DND-41 (cell line): ENCODE data around the gene ANKRD29.

Experiments used
- ATAC-seq: fragments of 200-7000 bp; cut with Tn5 transposase; 3 replicates; pipeline ENCODE4 v1.9.1; 2021; ENCODE audit warnings: low read depth; ENCODE audit not compliant: insufficient read depth
- DNase-seq: peaks from one replicate; pipeline ENCODE4 v3.0.0-alpha.2; 2020
- H2AFZ ChIP-seq: 2 replicates; pipeline ENCODE4 v1.6.0; 2012; ENCODE audit warnings: low read depth, low read length
- H3K27ac ChIP-seq: 2 replicates; pipeline ENCODE4 v1.5.1; 2012; ENCODE audit warnings: low read length, inconsistent platforms
- H3K27me3 ChIP-seq: fragments of 200-600 bp; sonication (generic); 2 replicates; pipeline ENCODE4 v1.6.0; 2012; ENCODE audit warnings: low read length, mild to moderate bottlenecking, inconsistent platforms; ENCODE audit not compliant: insufficient read depth, poor library complexity
- H3K36me3 ChIP-seq: 2 replicates; pipeline ENCODE4 v1.5.1; 2012; ENCODE audit warnings: low read length, inconsistent platforms; ENCODE audit not compliant: insufficient read depth
- H3K4me1 ChIP-seq: 2 replicates; pipeline ENCODE4 v1.5.1; 2012; ENCODE audit warnings: mild to moderate bottlenecking, low read length; ENCODE audit not compliant: insufficient read depth
- H3K4me2 ChIP-seq: 2 replicates; pipeline ENCODE4 v1.6.0; 2012; ENCODE audit warnings: mild to moderate bottlenecking, moderate library complexity, low read length, inconsistent platforms; ENCODE audit not compliant: insufficient read depth
- H3K4me3 ChIP-seq, 2 experiments: fragments of 200-600 bp in 1 of 2; shearing (Covaris generic) in 1 of 2; 2 replicates each; pipeline ENCODE4 v1.5.1; 2012 to 2016; ENCODE audit warnings: inconsistent platforms in 2 of 2, low read length in 2 of 2, mild to moderate bottlenecking in 2 of 2, low read depth in 1 of 2, moderate library complexity in 1 of 2
- H3K79me2 ChIP-seq: 2 replicates; pipeline ENCODE4 v1.6.0; 2012; ENCODE audit warnings: low read length, inconsistent platforms; ENCODE audit not compliant: insufficient read depth
- H3K9ac ChIP-seq: 2 replicates; pipeline ENCODE4 v1.6.0; 2012; ENCODE audit warnings: low read depth, mild to moderate bottlenecking, inconsistent platforms, low read length, moderate library complexity
- H3K9me3 ChIP-seq: 2 replicates; pipeline ENCODE4 v1.5.1; 2012; ENCODE audit warnings: low read length, moderate library complexity, mild to moderate bottlenecking, inconsistent platforms; ENCODE audit not compliant: insufficient read depth, severe bottlenecking
- H4K20me1 ChIP-seq: 2 replicates; pipeline ENCODE4 v1.6.0; 2012; ENCODE audit warnings: low read length; ENCODE audit not compliant: insufficient read depth
- EZH2 ChIP-seq: IDR thresholded peaks from 3 replicates; pipeline ENCODE4 v1.6.1; 2012; ENCODE audit warnings: borderline replicate concordance, low read depth, mild to moderate bottlenecking, moderate library complexity, low read length, inconsistent platforms; ENCODE audit not compliant: severe bottlenecking
- TF ChIP-seq, protein P1 (sequence below): IDR thresholded peaks from 2 replicates; pipeline ENCODE4 v1.5.1; 2012; ENCODE audit warnings: borderline replicate concordance, low read length, moderate library complexity, mild to moderate bottlenecking; ENCODE audit not compliant: poor library complexity, severe bottlenecking; ENCODE audit errors: extremely low read depth

The ANKRD29 gene

DNA sequence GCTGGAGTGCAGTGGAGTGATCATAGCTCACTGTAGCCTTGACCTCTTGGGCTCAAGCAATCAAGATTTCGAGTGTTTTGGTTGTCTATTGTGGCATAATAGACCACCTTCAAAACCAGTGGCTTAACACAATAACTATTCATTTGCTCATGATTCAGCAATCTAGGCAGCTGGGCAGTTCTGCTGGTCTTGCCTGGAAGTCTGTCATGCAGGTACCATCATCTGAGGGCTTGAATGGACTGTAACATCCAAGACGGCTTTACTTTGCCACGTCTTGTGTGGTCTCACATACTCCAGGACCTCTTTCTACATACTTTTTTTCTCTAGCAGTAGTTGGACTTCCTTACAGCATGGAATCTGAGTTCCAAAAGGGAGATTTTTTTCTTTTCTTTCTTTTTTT lies 13.2 kb upstream of the ANKRD29 start:
- DNase-seq = no peak
- TF ChIP-seq EZH2 = no peak
- TF ChIP-seq, protein P1, sequence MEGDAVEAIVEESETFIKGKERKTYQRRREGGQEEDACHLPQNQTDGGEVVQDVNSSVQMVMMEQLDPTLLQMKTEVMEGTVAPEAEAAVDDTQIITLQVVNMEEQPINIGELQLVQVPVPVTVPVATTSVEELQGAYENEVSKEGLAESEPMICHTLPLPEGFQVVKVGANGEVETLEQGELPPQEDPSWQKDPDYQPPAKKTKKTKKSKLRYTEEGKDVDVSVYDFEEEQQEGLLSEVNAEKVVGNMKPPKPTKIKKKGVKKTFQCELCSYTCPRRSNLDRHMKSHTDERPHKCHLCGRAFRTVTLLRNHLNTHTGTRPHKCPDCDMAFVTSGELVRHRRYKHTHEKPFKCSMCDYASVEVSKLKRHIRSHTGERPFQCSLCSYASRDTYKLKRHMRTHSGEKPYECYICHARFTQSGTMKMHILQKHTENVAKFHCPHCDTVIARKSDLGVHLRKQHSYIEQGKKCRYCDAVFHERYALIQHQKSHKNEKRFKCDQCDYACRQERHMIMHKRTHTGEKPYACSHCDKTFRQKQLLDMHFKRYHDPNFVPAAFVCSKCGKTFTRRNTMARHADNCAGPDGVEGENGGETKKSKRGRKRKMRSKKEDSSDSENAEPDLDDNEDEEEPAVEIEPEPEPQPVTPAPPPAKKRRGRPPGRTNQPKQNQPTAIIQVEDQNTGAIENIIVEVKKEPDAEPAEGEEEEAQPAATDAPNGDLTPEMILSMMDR = no peak
- H3K9me3 ChIP-seq = no peaks in the 10 kb centered on the region
- no peak overlapping the region for H3K4me2 ChIP-seq
- no peak overlapping the region for H3K9ac ChIP-seq
- H3K36me3 ChIP-seq = no peaks in the 10 kb centered on the region
- H3K27me3 ChIP-seq = peaks cover 5% of the 10 kb centered on the region
- H2AFZ ChIP-seq = no peak overlapping the region
- no peaks in the 10 kb centered on the region for H3K4me1 ChIP-seq
- H4K20me1 ChIP-seq = no peaks in the 10 kb centered on the region
- no peak for ATAC-seq
- H3K27ac ChIP-seq = no peak overlapping the region
- H3K79me2 ChIP-seq = no peaks in the 10 kb centered on the region
- no peak overlapping the region for H3K4me3 ChIP-seq

DNA sequence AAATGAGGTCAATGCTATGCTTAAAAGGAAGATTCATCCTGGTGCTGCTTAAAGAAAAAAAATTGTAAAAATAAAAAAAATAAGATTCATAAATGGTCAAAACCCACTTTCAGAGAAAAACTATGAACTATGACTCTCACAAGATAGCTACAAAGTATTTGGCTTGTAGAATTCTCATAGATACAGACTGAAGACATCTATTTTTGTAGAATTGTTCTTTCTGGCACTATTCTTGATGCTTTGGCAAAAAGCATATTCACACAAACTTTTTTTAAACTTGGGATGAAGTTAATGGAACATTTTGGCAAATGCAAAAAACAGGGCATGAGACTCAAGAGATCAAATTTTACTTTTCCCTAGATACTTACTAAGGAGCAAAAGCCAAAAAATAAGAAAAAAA lies 12.5 kb upstream of the ANKRD29 start:
- Histone ChIP-seq H3K27me3 (peaks cover 8% of the 10 kb centered on the region), H3K79me2 (no peaks in the 10 kb centered on the region), H3K4me2 (no peak overlapping the region), H3K36me3 (no peaks in the 10 kb centered on the region), H3K4me1 (no peaks in the 10 kb centered on the region), H3K9me3 (no peaks in the 10 kb centered on the region), H3K9ac (no peak overlapping the region), H4K20me1 (no peaks in the 10 kb centered on the region), H3K4me3 (no peak overlapping the region), H2AFZ (no peak overlapping the region), H3K27ac (no peak overlapping the region)
- DNase-seq (no peak), ATAC-seq (no peak)
- TF ChIP-seq EZH2 = no peak
- TF ChIP-seq, protein P1 = no peak

DNA sequence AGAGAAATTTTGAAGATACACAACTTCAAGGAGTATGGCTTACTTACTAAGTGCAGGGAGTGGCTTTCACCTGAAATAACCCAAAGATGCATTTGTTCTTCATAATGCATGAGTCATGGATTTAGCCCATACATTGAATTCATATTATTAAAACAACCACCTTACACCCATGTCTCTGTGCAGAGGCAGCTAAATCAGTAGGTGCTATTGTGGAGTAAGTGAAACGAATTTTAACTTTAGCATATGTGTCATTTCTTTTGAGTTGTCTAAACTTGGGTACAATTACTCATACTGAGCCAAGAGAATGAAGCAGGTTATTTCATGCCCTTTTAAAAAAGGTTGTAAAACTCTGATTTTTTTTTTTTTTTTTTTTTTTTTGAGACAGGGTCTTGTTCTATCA lies 11.0 kb upstream of the ANKRD29 start:
- ATAC-seq = no peak
- TF ChIP-seq, protein P1 = no peak
- no peak for TF ChIP-seq EZH2

DNA sequence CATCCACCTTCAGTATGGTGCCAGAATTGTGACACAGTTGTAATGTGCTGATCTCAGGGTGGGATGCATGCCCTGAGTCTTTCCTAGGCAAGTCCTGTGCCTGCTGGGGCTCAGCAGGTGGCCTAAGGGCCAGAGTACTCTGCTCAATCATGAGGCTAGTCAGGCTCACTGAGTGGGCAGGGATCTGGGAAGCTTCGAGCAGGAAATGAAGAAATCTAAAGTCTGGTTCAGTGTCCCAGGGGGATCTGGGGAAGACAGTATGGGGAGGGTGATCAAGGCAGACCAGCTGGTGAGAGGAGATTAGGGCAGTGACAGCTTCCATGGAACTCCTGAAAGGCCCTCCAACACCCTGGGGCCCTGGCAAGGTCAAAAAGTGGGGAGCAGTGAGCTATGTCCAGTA lies 8.9 kb upstream of the ANKRD29 start:
- ATAC-seq (no peak), DNase-seq (no peak)
- no peaks in the 10 kb centered on the region for H3K4me1 ChIP-seq
- no peak overlapping the region for H3K27ac ChIP-seq
- no peak overlapping the region for H3K4me3 ChIP-seq
- no peaks in the 10 kb centered on the region for H4K20me1 ChIP-seq
- no peak for TF ChIP-seq EZH2
- TF ChIP-seq, protein P1 = no peak
- H3K9ac ChIP-seq = no peak overlapping the region
- H3K79me2 ChIP-seq = no peaks in the 10 kb centered on the region
- peaks cover 9% of the 10 kb centered on the region for H3K27me3 ChIP-seq
- H2AFZ ChIP-seq = no peak overlapping the region
- no peak overlapping the region for H3K4me2 ChIP-seq
- no peaks in the 10 kb centered on the region for H3K9me3 ChIP-seq
- H3K36me3 ChIP-seq = no peaks in the 10 kb centered on the region

More for the DNA sequence above, 11.0 kb upstream of the ANKRD29 start:
- H3K9ac ChIP-seq = no peak overlapping the region
- H3K4me3 ChIP-seq = no peak overlapping the region
- no peaks in the 10 kb centered on the region for H3K36me3 ChIP-seq
- H3K27ac ChIP-seq = no peak overlapping the region
- H3K27me3 ChIP-seq = peaks cover 8% of the 10 kb centered on the region
- H3K4me2 ChIP-seq = no peak overlapping the region
- no peaks in the 10 kb centered on the region for H3K9me3 ChIP-seq
- no peaks in the 10 kb centered on the region for H3K79me2 ChIP-seq
- no peaks in the 10 kb centered on the region for H4K20me1 ChIP-seq
- H2AFZ ChIP-seq = no peak overlapping the region
- no peaks in the 10 kb centered on the region for H3K4me1 ChIP-seq
- DNase-seq = no peak
